GM18873 (cell line): Measurements from ENCODE around the gene NEK5.
"Not testable (repeated sequence)": the region's sequence is repeated elsewhere in the genome, so short reads cannot be mapped to it uniquely, and the experiment has no call there.

Experiments used
- ATAC-seq: cut with Tn5 transposase; IDR thresholded peaks from one replicate; pipeline ENCODE4 v1.9.1; 2021; ENCODE audit warnings: mild to moderate bottlenecking, moderate library complexity, moderate number of reproducible peaks; ENCODE audit not compliant: unreplicated experiment, low FRiP score

Gene NEK5

GRCh38 chr13:52147225-52147624, 18.4 kb upstream of the NEK5 start:
- no peak for ATAC-seq

GRCh38 chr13:52141299-52141698, 12.4 kb upstream of the NEK5 start:
- ATAC-seq = no peak

- ATAC-seq = no peak
Measured at GRCh38 chr13:52137489-52137888, 8.6 kb upstream of the NEK5 start.

- ATAC-seq = no peak
Measured at GRCh38 chr13:52136763-52137162, 7.9 kb upstream of the NEK5 start.

GRCh38 chr13:52130641-52131040, 1.8 kb upstream of the NEK5 start:
- no peak for ATAC-seq

- ATAC-seq = no peak
Measured at GRCh38 chr13:52127783-52128702, 830 bp downstream of the NEK5 start.

- ATAC-seq = no peak
Measured at GRCh38 chr13:52127378-52127777, 1.5 kb downstream of the NEK5 start.

GRCh38 chr13:52125547-52125946, 3.3 kb downstream of the NEK5 start:
- no peak for ATAC-seq

- no peak for ATAC-seq
Measured at GRCh38 chr13:52118595-52118994, 10.3 kb downstream of the NEK5 start.

- no peak for ATAC-seq
Measured at GRCh38 chr13:52118095-52118494, 10.8 kb downstream of the NEK5 start.

- no peak for ATAC-seq
Measured at GRCh38 chr13:52112591-52112990, 16.3 kb downstream of the NEK5 start.

GRCh38 chr13:52109116-52109670, 19.7 kb downstream of the NEK5 start:
- ATAC-seq = no peak

- ATAC-seq = no peak
Measured at GRCh38 chr13:52105841-52106240, 23.0 kb downstream of the NEK5 start.

GRCh38 chr13:52104624-52105023, 24.2 kb downstream of the NEK5 start:
- no peak for ATAC-seq

- ATAC-seq = no peak
Measured at GRCh38 chr13:52103386-52103785, 25.5 kb downstream of the NEK5 start.

GRCh38 chr13:52102423-52102822, 26.4 kb downstream of the NEK5 start:
- ATAC-seq = not testable (repeated sequence)

- no peak for ATAC-seq
Measured at GRCh38 chr13:52097197-52097596, 31.7 kb downstream of the NEK5 start.

GRCh38 chr13:52096748-52097147, 32.1 kb downstream of the NEK5 start:
- no peak for ATAC-seq

GRCh38 chr13:52096062-52096461, 32.8 kb downstream of the NEK5 start:
- no peak for ATAC-seq

- ATAC-seq = no peak
Measured at GRCh38 chr13:52092087-52092486, 36.8 kb downstream of the NEK5 start.

GRCh38 chr13:52091473-52091872, 37.4 kb downstream of the NEK5 start:
- no peak for ATAC-seq

GRCh38 chr13:52085421-52085820, 43.5 kb downstream of the NEK5 start:
- no peak for ATAC-seq
